ENCODE measurements around the gene MDC1. TPM values are rescaled to one million over a fixed set of nuclear protein-coding genes. Genes with fewer than 3 reads are reported as not detected.

MDC1 gene
- total and polyA plus RNA-seq, 12 donors: 11.2 to 21.7 (median 19.4) TPM

- H3K27me3 ChIP-seq: no peaks in the 10 kb centered on the region
- H3K4me1 ChIP-seq: peaks cover 20 to 80% (median 58%) of the 10 kb centered on the region in 9 donors
- intact Hi-C loops (cut with DNase I): loop anchor here in 7 of 10 donors (1.0 to 10.0 kb wide), 4 partner anchors 30 to 198 kb away; partner anchors contain the start of genes TUBB (in 5 of the 7), DDR1 (in 1 of the 7), MDC1 (in 1 of the 7) and MRPS18B (in 1 of the 7)
Measured at GRCh38 chr6:30686908-30687658, 30.0 kb downstream of the MDC1 start.

GRCh38 chr6:30686009-30686907, 30.8 kb downstream of the MDC1 start, which contains the start of gene PPP1R18:
PPP1R18 (minus strand) TSS chr6:30686645; CDS start chr6:30686018, 627 bp downstream.
- Histone ChIP-seq H3K4me1 (peaks cover 25 to 83% (median 62%) of the 10 kb centered on the region in 9 donors), H3K4me3 (peak within 1 kb of the TSS; percentile 44 to 90 (median 80)), H3K9me3 (no peaks in the 10 kb centered on the region), H3K27ac (peak within 1 kb of the TSS; percentile 94 to 100 (median 98)), H3K27me3 (no peaks in the 10 kb centered on the region), H3K36me3 (peaks cover 0 to 12% (median 0%) of the 10 kb centered on the region in 9 donors)
- 3 to 5% methylated on average over 31 to 41 of the region's 41 CpGs for WGBS, 2 donors
- TF ChIP-seq CTCF (IDR thresholded peaks at IDR 0.05): no peak
- DNase-seq: peak; percentile 87 to 90
- intact Hi-C loops (cut with DNase I): loop anchor here in 6 of 10 donors (2.0 to 10.0 kb wide), 3 partner anchors 35 to 199 kb away; partner anchors contain the start of genes TUBB (in 5 of the 6), DDR1 (in 1 of the 6), MRPS18B (in 1 of the 6) and PPP1R10 (in 1 of the 6)
- peak; percentile 50 to 74 (median 65) for ATAC-seq

More at GRCh38 chr6:30686908-30687658, 30.0 kb downstream of the MDC1 start:
- 0 to 1% methylated on average over 45 to 52 of the region's 52 CpGs for WGBS, 2 donors
- ATAC-seq (peak; percentile 73 to 87 (median 80)), DNase-seq (peak; percentile 96 to 98)
- Histone ChIP-seq H3K4me3 (peak overlapping the region; percentile 44 to 90 (median 80)), H3K27ac (peak overlapping the region; percentile 94 to 100 (median 98)), H3K9me3 (no peaks in the 10 kb centered on the region), H3K36me3 (peaks cover 0 to 6% (median 0%) of the 10 kb centered on the region in 9 donors)
- TF ChIP-seq CTCF (IDR thresholded peaks at IDR 0.05): no peak

- Histone ChIP-seq H3K4me1 (peaks cover 25 to 88% (median 66%) of the 10 kb centered on the region in 9 donors), H3K9me3 (no peaks in the 10 kb centered on the region), H3K4me3 (peak overlapping the region; percentile 44 to 90 (median 80)), H3K36me3 (peaks cover 0 to 21% (median 0%) of the 10 kb centered on the region in 9 donors), H3K27ac (peak overlapping the region; percentile 94 to 100 (median 98)), H3K27me3 (no peaks in the 10 kb centered on the region)
- peak in 1 of 2 donors; percentile 40 for DNase-seq
- TF ChIP-seq CTCF (IDR thresholded peaks at IDR 0.05): peak in 4 of 9 donors; percentile 11 to 34 (median 21)
- no peak for ATAC-seq
- WGBS, 2 donors: 31 to 44% methylated on average over 29 of the region's 29 CpGs
- intact Hi-C loops (cut with DNase I): loop anchor here in 6 of 10 donors (2.0 to 10.0 kb wide), 3 partner anchors 35 to 199 kb away; partner anchors contain the start of genes TUBB (in 5 of the 6), DDR1 (in 1 of the 6), MRPS18B (in 1 of the 6) and PPP1R10 (in 1 of the 6)
Measured at GRCh38 chr6:30685157-30686008, 31.7 kb downstream of the MDC1 start.

Data from heart right ventricle (tissue), 16 donors.